ENCODE data around the gene SMCO1.

The SMCO1 gene

DNA sequence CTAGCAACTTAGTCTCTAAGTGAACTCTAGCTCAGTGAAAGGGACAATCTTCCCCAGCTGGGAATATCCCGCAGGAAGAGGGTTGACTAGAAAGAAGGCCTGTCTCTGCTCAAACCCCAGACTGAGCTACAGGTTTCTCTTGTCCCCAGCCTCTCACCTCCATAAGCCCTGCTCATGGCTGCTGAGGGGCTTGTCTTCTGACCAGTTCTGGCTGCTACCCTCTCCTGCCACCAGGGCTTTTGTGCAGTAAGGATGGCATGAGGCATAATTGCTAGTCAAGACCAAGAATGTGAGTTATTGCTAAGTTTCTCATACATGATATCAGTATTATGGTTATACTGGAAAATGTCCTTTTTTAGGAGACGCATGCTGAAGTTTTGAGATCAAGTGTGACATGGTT lies 31.9 kb upstream of the SMCO1 start:
- no peak for TF ChIP-seq EZH2phosphoT487 (IDR thresholded peaks at IDR 0.05; ENCODE audit: borderline replicate concordance)
- TF ChIP-seq, protein P1, sequence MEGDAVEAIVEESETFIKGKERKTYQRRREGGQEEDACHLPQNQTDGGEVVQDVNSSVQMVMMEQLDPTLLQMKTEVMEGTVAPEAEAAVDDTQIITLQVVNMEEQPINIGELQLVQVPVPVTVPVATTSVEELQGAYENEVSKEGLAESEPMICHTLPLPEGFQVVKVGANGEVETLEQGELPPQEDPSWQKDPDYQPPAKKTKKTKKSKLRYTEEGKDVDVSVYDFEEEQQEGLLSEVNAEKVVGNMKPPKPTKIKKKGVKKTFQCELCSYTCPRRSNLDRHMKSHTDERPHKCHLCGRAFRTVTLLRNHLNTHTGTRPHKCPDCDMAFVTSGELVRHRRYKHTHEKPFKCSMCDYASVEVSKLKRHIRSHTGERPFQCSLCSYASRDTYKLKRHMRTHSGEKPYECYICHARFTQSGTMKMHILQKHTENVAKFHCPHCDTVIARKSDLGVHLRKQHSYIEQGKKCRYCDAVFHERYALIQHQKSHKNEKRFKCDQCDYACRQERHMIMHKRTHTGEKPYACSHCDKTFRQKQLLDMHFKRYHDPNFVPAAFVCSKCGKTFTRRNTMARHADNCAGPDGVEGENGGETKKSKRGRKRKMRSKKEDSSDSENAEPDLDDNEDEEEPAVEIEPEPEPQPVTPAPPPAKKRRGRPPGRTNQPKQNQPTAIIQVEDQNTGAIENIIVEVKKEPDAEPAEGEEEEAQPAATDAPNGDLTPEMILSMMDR (conservative IDR thresholded peaks at IDR 0.05; ENCODE audit: low read length) = no peak
- Histone ChIP-seq H3K9me2 (replicated peaks; ENCODE audit: low read depth, low read length) (no peaks in the 10 kb centered on the region), H4K20me1 (ENCODE audit: insufficient read depth, low read length, poor library complexity, severe bottlenecking) (no peaks in the 10 kb centered on the region)

DNA sequence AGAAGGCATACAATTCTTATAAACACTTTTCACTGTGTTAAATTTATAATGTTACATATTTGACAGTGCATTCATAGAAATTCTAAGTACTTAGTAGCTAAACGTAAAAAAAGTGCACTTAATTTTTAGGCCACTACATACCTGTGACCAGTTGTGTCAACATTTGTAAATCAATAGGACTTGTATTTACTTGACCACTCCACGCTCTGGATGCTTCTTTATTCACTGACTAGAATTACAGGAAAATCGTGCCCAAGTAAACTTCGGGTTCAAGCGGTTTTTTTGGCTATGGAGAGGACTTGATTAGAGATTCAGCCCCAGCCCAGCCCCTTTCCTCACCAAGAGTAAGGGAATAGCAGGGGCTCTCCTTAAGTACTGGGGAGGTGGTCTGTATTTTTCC lies 31.4 kb upstream of the SMCO1 start:
- H3K27me3 ChIP-seq (ENCODE audit: insufficient read depth, low read length, poor library complexity, severe bottlenecking) = no peaks in the 10 kb centered on the region
- no peak overlapping the region for H2AFZ ChIP-seq (ENCODE audit: low read length)
- peaks cover 14% of the 10 kb centered on the region; the same call in 1 of the 2 replicates for H3K9me3 ChIP-seq (ENCODE audit: insufficient read depth, low read depth, low read length)
- H4K20me1 ChIP-seq (ENCODE audit: insufficient read depth, low read length, poor library complexity, severe bottlenecking) = no peaks in the 10 kb centered on the region
- no peaks in the 10 kb centered on the region for H3K9me2 ChIP-seq (replicated peaks; ENCODE audit: low read depth, low read length)
- no peak overlapping the region for H3K4me3 ChIP-seq (ENCODE audit: low read length, poor library complexity, severe bottlenecking)
- H3K9ac ChIP-seq (ENCODE audit: low read depth, low read length, poor library complexity, severe bottlenecking) = no peak overlapping the region
- no peaks in the 10 kb centered on the region for H3K79me2 ChIP-seq (ENCODE audit: insufficient read depth, low read length)
- no peaks in the 10 kb centered on the region for H3F3A ChIP-seq (ENCODE audit: low read depth)
- no peaks in the 10 kb centered on the region for H3K4me1 ChIP-seq (ENCODE audit: insufficient read depth, low read length, poor library complexity, severe bottlenecking)
- TF ChIP-seq, protein P1 (conservative IDR thresholded peaks at IDR 0.05; ENCODE audit: low read length) = no peak
- no peak for TF ChIP-seq EZH2phosphoT487 (IDR thresholded peaks at IDR 0.05; ENCODE audit: borderline replicate concordance)
- H3K4me2 ChIP-seq (ENCODE audit: low read depth, low read length, poor library complexity, severe bottlenecking) = no peak overlapping the region
- no peaks in the 10 kb centered on the region for H3K36me3 ChIP-seq (ENCODE audit: insufficient read depth, low read length)

More for the DNA sequence above, 31.9 kb upstream of the SMCO1 start:
- Histone ChIP-seq H3K36me3 (ENCODE audit: insufficient read depth, low read length) (no peaks in the 10 kb centered on the region), H3F3A (ENCODE audit: low read depth) (no peaks in the 10 kb centered on the region), H3K4me1 (ENCODE audit: insufficient read depth, low read length, poor library complexity, severe bottlenecking) (no peaks in the 10 kb centered on the region), H3K27me3 (ENCODE audit: insufficient read depth, low read length, poor library complexity, severe bottlenecking) (no peaks in the 10 kb centered on the region), H3K4me3 (ENCODE audit: low read length, poor library complexity, severe bottlenecking) (no peak overlapping the region), H3K9me3 (ENCODE audit: insufficient read depth, low read depth, low read length) (peaks cover 14% of the 10 kb centered on the region; the same call in 1 of the 2 replicates), H3K9ac (ENCODE audit: low read depth, low read length, poor library complexity, severe bottlenecking) (no peak overlapping the region), H3K4me2 (ENCODE audit: low read depth, low read length, poor library complexity, severe bottlenecking) (no peak overlapping the region), H3K79me2 (ENCODE audit: insufficient read depth, low read length) (no peaks in the 10 kb centered on the region), H2AFZ (ENCODE audit: low read length) (no peak overlapping the region)

DNA sequence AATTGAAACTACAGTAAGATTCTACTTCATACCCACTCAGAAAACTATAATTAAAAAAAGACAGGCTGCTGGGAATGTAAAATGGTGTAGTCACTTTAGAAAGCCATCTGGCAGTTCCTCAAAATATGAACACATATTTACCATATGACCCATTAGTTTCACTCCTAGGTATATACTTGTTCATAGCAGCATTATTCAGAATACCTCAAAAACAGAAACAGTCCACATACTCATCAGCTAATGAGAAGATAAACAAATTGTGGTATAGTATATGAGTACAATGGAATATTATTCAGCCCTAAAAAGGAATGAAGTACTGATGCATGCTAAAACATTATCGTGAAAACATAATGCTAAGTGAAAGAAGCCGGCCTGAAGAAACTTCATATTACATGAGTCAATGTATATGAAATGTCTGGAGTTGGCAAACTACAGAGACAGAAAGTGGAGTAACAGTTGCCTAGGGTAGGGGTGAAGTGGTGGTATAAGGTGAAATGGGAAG lies 29.4 kb upstream of the SMCO1 start:
- Histone ChIP-seq H4K20me1 (ENCODE audit: insufficient read depth, low read length, poor library complexity, severe bottlenecking) (no peaks in the 10 kb centered on the region), H3K9me3 (ENCODE audit: insufficient read depth, low read depth, low read length) (peaks cover 4% of the 10 kb centered on the region; the same call in 1 of the 2 replicates), H3F3A (ENCODE audit: low read depth) (no peaks in the 10 kb centered on the region), H3K4me1 (ENCODE audit: insufficient read depth, low read length, poor library complexity, severe bottlenecking) (no peaks in the 10 kb centered on the region), H3K9ac (ENCODE audit: low read depth, low read length, poor library complexity, severe bottlenecking) (no peak overlapping the region), H3K4me3 (ENCODE audit: low read length, poor library complexity, severe bottlenecking) (no peak overlapping the region), H2AFZ (ENCODE audit: low read length) (no peak overlapping the region), H3K4me2 (ENCODE audit: low read depth, low read length, poor library complexity, severe bottlenecking) (no peak overlapping the region), H3K27me3 (ENCODE audit: insufficient read depth, low read length, poor library complexity, severe bottlenecking) (no peaks in the 10 kb centered on the region), H3K36me3 (ENCODE audit: insufficient read depth, low read length) (no peaks in the 10 kb centered on the region), H3K79me2 (ENCODE audit: insufficient read depth, low read length) (no peaks in the 10 kb centered on the region), H3K9me2 (replicated peaks; ENCODE audit: low read depth, low read length) (no peaks in the 10 kb centered on the region)
- no peak for TF ChIP-seq EZH2phosphoT487 (IDR thresholded peaks at IDR 0.05; ENCODE audit: borderline replicate concordance)
- TF ChIP-seq, protein P1 (conservative IDR thresholded peaks at IDR 0.05; ENCODE audit: low read length) = no peak
